Hematopoietic multipotent progenitor cell treated with erythropoietin and hydrocortisone succinate and interleukin-3 and kit ligand, for 17 days (in vitro differentiated cells): Measurements from ENCODE around the gene PRKCE.

Source experiments
- DNase-seq: peaks from one replicate; pipeline ENCODE4 v3.0.0-alpha.2; 2015; ENCODE audit warnings: low spot score

PRKCE gene

GRCh38 chr2:45809205-45809604 lies 157.7 kb downstream of the PRKCE start:
- DNase-seq, result no peak

GRCh38 chr2:45812011-45812500 lies 160.6 kb downstream of the PRKCE start:
- DNase-seq, result no peak

GRCh38 chr2:45813003-45813941 lies 161.8 kb downstream of the PRKCE start:
- DNase-seq, result no peak

- DNase-seq, result no peak
These were observed 163.0 kb downstream of the PRKCE start for GRCh38 chr2:45814488-45814887.

GRCh38 chr2:45814951-45815621 lies 163.6 kb downstream of the PRKCE start:
- DNase-seq, result no peak

GRCh38 chr2:45816272-45816671 lies 164.8 kb downstream of the PRKCE start:
- DNase-seq, result no peak

GRCh38 chr2:45818591-45818990 lies 167.1 kb downstream of the PRKCE start:
- DNase-seq, result no peak

GRCh38 chr2:45820048-45820447 lies 168.6 kb downstream of the PRKCE start:
- no peak for DNase-seq

- DNase-seq, result no peak
These were observed 170.2 kb downstream of the PRKCE start for GRCh38 chr2:45821558-45822271.

- no peak for DNase-seq
These were observed 170.8 kb downstream of the PRKCE start for GRCh38 chr2:45822272-45822630.

- DNase-seq, result no peak
These were observed 172.3 kb downstream of the PRKCE start for GRCh38 chr2:45823723-45824206.

GRCh38 chr2:45825001-45825651 lies 173.7 kb downstream of the PRKCE start:
- no peak for DNase-seq

GRCh38 chr2:45826460-45826859 lies 175.0 kb downstream of the PRKCE start:
- no peak for DNase-seq

- no peak for DNase-seq
These were observed 175.6 kb downstream of the PRKCE start for GRCh38 chr2:45826884-45827635.

GRCh38 chr2:45830322-45830721 lies 178.8 kb downstream of the PRKCE start:
- DNase-seq, result no peak

- DNase-seq, result no peak
These were observed 182.0 kb downstream of the PRKCE start for GRCh38 chr2:45833301-45833967.

GRCh38 chr2:45833968-45834344 lies 182.5 kb downstream of the PRKCE start:
- no peak for DNase-seq

GRCh38 chr2:45834372-45834771 lies 182.9 kb downstream of the PRKCE start:
- DNase-seq, result no peak

- no peak for DNase-seq
These were observed 183.4 kb downstream of the PRKCE start for GRCh38 chr2:45834858-45835257.

GRCh38 chr2:45836316-45836715 lies 184.8 kb downstream of the PRKCE start:
- no peak for DNase-seq

GRCh38 chr2:45836740-45837139 lies 185.3 kb downstream of the PRKCE start:
- DNase-seq, result no peak
